SHP77 (cell line): ENCODE measurements around the gene RNASE9.
"Not testable (repeated sequence)": the region's sequence is repeated elsewhere in the genome, so short reads cannot be mapped to it uniquely, and the experiment has no call there.

Experiments used
- DNase-seq, 2 experiments: peaks; one replicate each; lab custom pipeline; 2025; lab: John Stamatoyannopoulos, UW

Gene RNASE9

DNA sequence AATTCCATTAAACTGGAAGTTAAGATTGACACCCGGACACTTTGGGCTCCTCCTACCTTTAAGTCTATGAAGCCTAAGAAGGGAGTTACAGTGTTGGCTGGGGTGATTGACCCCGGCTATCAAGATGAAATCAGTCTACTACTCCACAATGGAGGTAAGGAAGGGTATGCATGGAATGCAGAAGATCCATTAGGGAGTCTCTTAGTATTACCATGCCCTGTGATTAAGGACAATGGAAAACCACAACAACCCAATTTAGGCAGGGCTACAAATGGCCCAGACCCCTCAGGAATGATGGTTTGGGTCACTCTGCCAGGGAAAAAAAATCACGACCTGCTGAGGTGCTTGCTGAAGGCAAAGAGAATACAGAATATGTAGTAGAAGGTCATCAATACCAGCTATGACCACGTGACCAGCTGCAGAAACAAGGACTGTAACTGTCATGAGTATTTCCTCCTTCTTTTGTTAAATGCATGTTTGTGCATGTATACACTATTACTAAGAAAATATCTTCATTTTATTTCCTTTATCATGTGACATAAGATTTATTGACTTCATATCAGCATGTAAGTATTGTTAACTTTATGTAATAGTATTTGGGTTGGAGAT is 11.6 kb upstream of the RNASE9 start:
- not testable (repeated sequence) for DNase-seq

DNA sequence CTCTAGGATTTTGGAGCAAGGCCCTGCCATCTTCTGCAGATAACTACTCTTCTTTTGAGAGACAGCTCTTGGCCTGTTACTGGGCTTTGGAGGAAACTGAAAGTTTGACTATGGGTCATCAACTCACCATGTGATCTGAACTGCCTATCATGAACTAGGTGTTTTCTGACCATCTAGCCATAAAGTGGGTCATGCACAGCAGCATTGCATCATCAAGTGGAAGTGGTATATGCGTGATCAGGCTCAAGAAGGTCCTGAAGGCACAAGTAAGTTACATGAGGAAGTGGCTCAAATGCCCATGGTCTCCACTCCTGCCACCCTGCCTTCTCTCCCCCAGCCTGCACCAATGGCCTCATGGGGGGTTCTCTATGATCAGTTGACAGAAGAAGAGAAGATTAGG is 9.9 kb upstream of the RNASE9 start:
- not testable (repeated sequence) for DNase-seq

DNA sequence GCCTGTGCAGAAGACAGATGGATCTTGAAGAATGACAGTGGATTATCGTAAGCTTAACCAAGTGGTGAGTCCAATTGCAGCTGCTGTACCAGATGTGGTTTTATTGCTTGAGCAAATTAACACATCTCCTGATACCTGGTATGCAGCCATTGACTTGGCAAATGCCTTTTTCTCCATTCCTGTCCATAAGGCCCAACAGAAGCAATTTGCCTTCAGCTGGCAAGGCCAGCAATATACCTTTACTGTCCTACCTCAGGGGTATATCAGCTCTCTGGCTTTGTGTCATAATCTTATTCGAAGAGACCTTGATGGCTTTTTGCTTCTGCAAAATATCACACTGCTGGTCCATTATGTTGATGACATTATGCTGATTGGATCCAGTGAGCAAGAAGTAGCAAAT is 9.0 kb upstream of the RNASE9 start:
- DNase-seq, result not testable (repeated sequence)

DNA sequence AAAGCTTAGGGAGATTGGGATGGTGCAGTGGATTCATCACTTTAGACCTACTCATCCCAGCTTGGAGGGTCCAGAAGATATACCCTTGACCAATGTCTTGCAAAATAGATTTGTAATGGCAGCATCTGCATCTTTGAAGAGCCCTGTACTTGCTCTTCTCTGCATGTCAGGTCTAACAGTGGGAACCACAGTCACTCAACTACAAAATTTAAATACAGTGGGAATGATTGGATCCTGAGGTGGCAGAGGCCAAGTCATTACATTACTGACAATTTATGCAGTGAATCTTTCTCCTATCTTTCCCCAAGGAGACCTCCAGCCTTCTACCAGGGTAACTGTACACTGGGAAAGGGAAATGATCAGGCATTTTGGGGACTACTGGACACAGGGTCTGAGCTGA is 8.2 kb upstream of the RNASE9 start:
- DNase-seq, result no peak

DNA sequence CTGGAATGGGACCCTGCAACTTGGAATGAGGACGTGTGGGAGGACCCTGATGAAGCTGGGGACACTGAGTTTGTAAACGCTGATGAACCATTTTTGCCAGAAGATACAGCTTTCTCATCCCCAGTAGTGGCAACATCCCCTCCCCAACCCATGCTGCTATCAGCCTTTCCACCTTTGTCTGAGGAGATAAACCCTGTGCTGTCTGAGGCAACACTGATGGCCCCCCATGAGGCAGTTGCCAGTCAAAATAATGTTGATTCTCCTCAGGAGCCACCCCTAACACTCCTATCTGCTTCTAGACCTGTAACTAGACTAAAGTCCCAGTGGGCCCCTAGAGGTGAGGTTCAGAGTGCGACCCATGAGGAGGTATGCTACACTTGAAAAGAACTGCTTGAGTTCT is 7.5 kb upstream of the RNASE9 start:
- no peak for DNase-seq

DNA sequence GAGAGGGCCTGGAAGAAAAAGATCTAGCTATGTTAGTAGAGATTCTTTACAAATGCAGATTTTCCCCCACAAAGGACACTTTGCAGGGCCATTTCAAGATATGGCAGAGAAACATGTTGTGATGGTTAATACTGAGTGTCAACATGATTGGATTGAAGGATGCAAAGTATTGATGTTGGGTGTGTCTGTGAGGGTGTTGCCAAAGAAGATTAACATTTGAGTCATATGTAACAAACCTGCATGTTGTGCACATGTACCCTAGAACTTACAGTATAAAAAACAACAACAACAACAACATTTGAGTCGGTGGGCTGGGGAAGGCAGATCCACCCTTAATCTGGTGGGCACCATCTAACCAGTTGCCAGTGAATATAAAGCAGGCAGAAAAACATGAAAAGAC is 6.4 kb upstream of the RNASE9 start:
- not testable (repeated sequence) for DNase-seq

DNA sequence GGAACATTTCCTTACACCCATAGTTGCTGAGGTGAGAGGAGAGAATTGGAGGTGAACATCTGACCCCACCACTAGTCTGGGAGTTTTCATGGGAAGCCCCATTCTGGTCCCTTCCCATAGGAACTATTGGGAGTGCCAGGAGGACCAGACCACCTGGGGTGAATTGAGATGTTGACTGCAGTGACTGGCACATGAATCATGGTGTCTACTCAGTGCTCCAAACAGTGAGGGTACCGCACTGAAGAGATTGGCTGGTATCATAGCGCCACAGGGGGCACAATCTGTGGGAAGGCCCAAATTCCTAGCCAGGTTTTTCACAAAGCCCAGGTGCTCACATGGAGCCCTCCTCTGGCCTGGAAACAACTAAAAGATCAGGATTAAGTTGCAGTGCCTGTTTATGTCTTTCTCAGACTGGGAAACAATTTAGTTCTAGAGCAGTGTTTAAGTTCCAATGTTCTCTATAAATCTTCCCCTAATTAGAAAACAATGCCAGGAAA is 3.7 kb upstream of the RNASE9 start:
- DNase-seq, result no peak

DNA sequence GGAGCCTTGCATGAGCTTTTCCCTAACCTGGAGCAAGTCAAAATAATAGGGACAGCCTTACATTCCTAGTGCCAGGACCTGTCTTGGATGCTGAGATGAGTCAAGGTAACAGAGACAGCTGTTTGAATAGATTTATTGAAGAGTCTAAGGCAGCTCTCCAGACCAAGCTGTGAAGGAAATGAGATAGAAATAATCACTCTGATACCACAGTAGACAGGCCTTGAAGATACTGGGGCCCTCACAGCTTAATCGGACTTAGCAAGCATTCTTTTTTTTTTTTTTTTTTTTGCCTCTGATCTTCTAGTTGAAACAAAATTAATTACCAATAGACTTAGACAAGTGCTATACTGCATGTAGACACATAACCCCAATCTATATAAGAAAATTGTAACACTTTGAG is 3.1 kb upstream of the RNASE9 start:
- DNase-seq, result no peak

DNA sequence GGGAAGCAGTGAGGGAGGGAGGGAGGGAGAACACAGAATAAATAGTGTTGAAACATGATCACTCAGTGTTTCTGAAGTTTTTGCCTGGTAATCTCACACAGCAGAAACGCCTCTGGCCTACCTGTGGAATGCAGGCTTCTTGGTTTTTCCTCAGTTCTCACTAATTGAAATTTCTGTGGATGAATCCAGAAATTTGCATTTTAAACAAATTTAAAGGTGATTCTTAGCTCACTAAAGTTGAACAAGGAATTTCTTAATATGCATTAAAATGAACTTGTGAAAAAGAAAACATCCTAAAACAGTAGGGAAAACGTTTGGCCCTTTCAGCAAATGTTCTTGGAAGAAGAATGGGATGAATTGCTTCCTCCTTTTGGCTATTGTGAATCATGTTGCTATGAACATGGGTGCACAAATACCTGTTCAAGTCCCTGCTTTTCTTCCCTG is 1.4 kb downstream of the RNASE9 start:
- DNase-seq, result no peak

DNA sequence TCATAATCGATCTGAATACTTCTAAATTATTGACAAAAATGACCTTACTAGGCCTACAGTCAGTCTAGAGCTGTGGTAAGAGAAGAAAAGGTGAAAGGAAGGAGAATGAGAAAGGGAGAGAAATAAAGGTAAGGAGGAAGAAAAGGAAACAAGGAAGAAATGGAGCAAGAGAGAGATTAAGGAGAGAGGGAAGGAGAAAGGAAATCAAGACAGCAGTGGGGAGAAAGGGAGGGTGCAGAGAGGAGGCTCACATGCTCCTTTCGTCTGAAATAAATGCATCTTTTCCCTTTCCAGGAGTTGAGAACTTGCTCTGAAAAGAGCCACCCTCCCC is 3.7 kb downstream of the RNASE9 start:
- no peak for DNase-seq

DNA sequence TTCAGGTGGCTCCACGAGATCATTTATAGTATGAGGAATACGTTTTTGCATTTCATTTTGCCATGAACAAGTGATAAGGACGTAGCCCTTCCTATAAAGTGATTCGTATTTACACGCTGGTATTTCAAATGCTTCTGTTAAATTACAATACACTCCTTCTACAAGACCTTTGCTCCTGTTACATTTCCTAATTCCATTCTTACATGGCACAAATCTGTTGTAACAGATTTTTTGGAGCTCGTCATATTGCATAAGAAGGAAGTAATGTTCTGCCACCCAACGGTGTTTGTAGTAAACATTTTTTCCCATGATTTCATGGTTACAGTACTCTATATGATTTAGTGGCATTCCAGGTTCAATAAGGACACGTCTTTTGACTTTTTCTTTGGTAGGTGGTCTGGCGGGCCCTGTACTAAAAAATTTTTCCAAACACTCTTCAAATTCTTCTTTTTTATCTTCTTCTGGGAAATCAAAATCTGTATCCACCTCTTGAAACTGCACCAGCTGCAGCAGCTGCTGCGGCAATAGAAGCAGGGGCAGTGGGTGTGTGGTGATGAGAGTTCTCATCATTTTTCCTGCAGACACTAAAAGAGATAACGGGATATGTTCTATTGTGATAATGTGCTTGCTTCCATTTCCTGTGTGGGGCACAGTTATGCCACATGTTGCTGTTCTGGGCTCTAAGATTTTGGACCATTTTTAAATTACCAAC is 4.2 kb downstream of the RNASE9 start:
- no peak for DNase-seq

DNA sequence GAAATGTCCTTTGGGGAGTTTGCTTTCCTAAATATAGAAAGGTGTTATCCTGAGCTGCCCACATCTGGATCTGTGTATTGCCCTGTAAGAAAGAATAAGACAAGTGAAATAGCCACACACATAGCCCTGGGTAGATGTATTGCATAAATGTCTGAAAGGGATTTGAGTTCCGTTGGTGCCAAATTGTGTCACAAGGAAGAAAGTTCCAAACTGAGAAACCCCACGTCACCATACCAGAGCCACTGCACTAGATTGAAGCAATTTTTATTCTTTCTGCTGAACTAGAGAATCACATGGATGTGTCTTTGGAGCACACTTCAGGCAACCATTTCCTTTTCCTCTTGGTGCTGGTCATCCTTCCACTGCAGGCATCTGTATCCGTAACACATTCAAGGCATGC is 5.0 kb downstream of the RNASE9 start:
- no peak for DNase-seq

DNA sequence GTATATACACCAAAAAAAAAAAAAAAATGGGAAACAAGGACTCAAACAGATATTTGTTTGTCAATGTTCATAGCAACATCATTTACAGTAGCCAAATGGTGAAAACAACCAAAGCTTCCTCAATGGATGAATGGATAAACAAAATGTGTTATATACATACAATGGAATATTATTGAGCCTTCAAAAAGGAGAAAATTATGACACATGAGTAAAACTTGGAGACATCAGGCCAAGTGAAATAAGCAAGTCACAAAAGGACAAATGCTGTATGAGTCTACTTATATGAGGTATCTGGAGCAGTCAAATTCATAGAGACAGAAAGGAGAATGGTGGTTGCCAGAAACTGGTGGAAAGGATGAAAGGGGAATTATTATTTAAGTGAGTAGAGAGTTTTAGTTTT is 7.8 kb downstream of the RNASE9 start:
- no peak for DNase-seq

DNA sequence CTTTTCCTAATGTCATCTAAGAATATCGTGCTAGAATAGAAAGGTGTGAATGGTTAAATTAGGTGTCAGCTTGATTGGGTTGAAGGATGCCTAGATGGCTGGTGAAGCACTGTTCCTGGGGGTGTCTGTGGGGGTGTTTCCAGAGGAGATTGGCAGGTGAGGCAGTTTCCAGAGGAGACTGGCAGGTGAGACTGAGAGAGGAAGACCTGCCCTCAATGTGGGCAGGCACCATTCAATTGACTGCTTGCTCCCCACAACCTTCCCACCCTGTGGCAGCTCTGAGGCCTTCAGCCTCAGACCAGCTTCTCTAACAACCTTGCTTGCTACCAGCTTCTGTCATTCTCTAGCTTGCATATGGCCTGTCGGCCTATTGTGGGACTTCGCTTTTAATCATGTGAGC is 9.2 kb downstream of the RNASE9 start:
- DNase-seq, result no peak

DNA sequence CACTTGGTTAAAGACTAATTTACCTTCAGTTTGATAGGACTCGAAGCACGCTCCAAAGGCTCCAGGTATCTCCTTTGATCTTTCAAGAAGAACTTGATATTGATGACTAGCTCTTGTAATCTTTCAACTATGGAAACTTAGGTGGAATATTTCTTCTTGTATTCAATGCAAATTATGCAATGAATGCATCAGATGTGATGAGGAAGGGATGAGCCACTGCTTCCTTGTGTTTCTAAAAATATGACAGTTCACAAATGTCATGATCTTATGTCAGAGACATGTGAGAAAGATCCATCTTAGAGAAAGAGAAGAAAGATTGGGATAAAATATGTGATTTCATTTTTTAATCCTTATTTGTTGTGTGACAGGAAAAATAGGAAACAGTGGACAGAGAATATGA is 9.9 kb downstream of the RNASE9 start:
- DNase-seq, result no peak

DNA sequence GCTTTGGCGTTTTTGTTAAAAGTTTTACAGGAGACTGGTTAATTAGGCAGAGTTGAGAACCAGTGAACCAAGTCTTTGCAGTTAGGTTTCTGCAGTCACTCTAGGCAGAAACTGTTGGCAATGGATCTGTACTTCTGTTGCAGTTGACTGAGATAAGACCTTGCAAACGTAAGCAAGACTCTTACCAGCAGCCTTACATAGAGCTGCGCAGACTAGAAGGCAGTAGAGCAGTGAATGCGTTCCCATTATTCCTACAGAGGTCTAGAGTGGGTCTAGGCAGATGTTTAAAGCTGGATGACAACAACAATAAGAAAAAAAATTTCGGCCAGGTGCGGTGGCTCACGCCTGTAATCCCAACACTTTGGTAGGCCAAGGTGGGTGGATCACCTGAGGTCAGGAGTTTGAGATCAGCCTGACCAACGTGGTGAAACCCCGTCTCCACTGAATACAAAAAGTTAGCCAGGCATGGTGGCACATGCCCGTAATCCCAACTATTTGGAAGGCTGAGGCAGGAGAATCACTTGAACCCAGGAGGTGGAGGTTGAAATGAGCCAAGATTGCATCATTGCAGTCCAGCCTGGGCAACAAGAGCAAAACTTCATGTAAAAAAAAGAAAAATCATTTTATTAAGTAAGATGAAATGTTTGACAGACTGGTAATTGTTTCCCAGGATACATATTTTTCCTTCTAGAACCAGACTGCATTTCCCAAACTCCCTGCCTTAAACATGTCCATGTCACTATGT is 12.3 kb downstream of the RNASE9 start:
- DNase-seq, result no peak

DNA sequence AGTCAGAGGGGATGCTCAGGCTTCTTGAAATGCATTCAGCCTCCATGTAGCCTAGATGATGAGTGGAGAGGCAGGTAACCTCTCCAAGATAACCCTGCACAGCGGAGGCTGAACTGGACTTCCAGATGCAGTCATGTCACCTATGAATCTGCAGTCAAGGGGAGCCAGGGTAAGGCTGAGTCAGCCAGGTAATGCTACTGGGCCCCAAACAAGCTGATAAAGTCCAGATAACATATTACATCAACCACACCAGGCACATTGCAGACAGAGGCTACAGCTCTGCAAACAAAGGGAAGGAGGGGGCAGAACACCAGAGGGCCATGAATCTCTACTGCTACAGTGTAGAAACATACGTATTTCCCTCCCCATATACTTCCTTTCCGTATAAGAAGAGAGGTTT is 14.0 kb downstream of the RNASE9 start:
- DNase-seq, result no peak

DNA sequence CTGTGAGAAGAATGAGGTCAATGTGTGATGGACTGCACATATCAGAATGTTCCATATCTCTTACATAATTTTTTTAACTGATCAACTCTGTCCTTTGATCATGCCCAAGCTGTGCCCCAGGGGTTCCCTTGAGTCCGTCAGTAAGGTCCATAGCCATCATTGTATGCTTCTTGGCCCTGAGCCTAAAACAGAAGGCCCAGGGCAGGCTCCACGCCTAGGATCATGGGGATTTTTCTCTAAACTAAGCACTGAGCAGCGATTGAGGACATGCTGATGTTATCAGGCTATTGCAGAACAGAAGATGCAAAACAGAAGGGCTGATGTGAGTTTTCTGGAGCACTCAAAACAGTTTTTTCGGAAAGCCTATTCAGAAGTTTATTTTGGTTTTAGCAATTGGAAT is 20.9 kb downstream of the RNASE9 start:
- DNase-seq, result no peak

DNA sequence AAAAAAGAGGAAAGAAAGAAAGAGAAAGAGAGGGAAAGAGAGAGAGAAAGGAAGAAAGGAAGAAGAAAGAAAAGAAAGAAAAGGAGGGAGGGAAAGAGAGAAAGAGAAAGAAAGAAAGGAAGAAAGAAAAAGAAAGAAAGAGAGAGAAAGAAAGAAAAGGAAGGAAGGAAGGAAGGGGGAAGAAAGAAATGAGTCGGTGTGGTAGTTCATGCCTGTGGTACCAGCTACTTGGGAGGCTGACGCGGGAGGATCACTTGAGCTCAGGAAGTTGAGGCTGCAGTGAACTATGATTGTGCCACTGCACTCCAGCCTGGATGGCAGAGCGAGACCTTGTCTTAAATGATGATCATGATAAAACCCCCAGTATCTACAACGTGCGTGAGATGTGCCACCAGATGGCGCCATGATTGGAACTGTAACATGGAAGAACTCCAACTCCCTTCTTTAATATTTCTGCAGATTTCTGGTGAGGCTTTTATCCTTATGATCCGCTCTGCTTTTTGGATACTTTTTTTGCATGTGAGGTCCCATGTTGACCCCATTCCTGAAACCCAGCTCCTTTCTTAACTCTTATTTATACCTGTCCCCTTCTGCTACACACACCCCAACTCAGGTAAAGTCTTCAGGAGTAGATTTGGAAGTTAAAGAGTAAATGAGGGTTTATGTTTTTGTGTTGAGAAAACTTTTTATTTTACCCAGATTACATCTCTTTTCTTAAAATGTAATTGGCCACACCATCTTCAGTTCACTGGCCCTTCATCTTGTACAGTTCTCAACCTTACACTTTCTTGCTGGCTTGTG is 29.9 kb downstream of the RNASE9 start:
- DNase-seq, result peak; percentile 67 to 77

DNA sequence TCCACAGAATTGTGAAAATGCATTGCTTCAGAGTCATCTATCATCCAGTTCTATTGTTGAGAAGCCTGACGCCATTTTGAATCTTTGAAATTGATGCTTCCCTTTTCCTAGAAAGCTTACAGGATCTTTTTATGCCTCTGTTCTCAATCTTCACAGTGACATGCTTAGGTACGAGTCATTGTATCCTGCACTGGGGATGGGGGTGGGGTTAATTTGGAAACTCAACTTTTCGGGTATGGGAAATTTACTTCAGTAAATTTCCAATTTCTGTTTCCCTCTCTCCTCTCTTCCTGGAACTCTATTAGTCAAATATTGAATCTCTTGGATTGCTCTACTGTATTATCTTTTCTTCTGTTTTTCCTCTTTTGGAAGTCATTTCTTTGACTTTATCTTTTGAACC is 31.0 kb downstream of the RNASE9 start:
- DNase-seq, result no peak

DNA sequence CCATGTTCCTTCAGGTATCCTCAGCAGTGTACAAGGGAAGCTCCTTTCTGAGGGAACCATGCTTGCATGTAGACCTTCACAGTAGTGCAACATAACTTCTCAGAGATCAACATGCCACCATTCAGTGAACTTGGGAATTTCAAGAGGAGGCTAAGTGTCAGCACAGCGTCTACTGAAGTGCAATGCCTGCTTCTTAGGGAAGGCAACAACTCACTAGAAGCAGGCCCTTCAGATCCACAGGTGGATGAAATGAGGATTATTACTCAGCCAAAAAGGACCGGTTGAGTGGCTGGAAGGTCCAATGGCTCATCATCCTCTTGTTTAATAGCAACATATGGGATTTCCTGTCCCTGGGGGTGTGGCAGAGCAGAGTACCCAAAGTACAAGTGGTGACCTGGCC is 36.8 kb downstream of the RNASE9 start:
- no peak for DNase-seq

DNA sequence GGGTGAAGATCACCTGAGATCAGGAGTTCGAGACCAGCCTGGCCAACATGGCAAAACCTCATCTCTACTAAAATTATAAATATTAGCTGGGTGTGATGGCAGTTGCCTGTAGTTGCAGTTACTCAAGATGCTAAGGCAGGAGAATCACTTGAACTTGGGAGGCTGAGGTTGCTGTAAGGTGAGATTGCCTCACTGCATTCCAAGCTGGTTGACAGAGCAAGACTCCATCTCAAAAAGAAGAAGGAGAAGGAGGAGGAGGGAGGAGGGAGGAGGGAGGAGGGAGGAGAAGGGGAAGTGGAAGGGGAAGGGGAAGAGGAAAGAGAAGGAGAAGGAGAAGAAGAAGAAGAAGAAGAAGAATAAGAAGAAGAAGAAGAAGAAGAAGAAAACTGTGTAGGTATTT is 38.5 kb downstream of the RNASE9 start:
- no peak for DNase-seq
